GM19397 (cell line): Measurements from ENCODE around the gene DCTN3.

Source experiments
- ATAC-seq: cut with Tn5 transposase; IDR thresholded peaks from one replicate; pipeline ENCODE4 v1.9.1; 2021; ENCODE audit warnings: mild to moderate bottlenecking, moderate library complexity; ENCODE audit not compliant: unreplicated experiment

DCTN3 gene

DNA sequence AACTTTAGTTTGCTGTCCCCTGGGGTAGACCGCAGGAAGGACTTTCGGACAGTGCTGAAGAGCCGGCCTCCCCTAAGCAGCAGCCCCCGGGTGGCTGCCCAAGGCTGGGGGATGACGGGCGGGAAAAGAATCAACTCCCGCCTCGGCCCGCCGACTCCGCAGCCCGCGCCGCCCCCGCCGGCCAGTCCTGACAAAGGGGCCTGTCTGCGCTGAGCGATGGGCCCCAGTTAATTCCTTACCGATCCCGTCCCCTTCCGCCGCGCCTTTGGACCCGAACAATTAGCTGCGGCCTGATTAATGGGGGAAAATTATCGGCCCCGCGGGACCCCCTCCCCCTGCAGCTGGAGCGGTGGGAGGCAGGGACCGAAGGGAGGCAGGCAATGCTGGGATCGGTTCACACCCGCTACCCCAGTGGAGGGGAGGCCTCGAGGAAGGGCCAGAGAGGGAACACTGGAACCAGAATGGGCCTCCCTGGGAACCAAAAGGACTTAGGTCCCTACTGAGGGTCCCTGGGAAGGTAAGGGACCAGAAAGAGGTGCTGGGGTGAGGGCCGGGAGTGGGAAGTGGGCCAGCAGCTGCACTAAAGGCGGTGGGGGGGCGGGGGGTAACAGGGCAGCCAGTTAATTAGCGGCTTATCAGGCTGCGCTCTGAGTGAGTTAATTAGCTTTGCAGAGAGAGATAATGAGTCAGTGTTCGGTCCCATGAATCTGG, 4.3 kb upstream of the DCTN3 start:
- ATAC-seq: no peak

- ATAC-seq: no peak
These were observed 3.3 kb upstream of the DCTN3 start for GRCh38 chr9:34623374-34624235.

GRCh38 chr9:34615132-34615531, 5.2 kb downstream of the DCTN3 start:
- no peak for ATAC-seq

DNA sequence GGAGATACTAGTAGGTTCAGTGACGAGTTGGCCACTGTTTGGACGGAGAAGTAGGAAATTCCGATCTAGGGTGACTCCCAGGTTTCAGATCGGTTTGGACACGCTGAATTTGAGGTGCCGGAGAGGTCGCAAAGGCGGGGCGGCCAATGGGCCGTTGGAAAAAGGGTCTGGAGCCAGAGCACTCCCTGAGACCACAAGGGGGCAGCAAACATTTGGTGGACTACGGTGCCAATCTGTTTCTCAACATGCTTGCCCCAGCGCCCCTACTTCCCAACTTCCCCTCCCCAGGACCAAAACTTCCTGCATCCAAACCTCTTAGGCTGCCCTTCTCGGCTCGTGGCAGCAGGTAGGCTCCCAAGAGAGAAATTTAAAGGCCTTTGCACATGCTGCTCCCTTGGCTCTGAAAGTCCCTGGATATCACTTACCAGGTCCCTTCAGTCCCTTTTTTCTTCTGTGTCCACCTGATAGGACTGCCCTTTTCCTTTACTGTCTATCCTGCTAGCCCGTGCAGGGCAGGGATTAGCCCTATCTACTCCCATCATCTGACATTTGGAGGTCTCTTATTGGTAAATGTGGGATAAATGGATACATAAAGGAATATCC, 7.4 kb downstream of the DCTN3 start:
- no peak for ATAC-seq

DNA sequence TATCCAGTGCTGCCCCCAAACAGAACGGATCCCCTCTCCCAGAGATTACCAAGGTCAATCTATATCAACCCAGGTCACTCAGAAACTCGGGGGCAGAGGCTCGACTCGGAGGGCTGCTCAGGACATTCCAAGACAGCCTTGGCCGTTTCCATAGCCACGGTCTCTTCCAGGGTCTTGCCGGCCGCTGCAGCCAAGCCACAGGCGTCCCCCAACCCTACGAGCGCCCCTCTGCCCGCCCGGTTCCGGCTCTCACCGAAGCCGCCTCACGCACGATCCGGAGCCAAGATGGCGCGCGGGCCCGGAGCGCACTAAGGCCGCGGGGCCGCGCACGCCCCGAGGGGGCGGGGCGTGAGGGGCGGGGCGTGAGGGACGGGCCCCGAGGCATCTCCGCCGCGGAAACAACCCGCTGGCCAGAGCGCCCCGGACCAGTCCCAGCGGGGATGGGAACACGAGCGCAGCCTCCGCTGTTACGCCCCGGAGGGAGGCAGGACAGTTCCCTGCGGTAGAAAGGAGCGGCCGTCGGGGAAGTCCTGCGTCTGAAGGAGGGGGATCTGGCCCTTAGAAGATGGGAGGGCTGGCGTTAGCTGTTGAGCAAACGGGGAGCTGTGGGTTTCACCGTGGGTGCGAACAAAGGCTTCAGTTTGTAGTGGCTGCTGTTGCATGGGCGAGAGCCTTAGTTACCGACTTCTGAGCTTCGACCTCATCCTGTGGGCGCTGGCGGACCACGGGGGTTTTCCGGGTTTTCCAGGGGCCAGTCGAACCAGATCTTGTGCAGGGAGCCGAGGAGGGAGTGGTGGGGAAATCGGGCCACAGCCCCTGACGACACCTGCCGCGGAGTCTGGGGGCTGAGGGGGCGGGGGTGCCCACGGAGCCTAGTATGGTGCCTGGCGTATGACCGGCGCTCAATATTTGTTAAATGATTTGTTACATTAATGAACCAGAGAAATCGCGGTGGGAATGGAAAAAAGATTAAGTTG, 8.2 kb downstream of the DCTN3 start, which contains the start of gene RPP25L:
Gene RPP25L (minus strand): TSS at position 287 of the 977 bp plus-strand sequence. CDS start 801 bp downstream, outside the sequence.
- peak; percentile 92 for ATAC-seq

GRCh38 chr9:34611251-34611810, 9.0 kb downstream of the DCTN3 start:
- ATAC-seq: no peak

DNA sequence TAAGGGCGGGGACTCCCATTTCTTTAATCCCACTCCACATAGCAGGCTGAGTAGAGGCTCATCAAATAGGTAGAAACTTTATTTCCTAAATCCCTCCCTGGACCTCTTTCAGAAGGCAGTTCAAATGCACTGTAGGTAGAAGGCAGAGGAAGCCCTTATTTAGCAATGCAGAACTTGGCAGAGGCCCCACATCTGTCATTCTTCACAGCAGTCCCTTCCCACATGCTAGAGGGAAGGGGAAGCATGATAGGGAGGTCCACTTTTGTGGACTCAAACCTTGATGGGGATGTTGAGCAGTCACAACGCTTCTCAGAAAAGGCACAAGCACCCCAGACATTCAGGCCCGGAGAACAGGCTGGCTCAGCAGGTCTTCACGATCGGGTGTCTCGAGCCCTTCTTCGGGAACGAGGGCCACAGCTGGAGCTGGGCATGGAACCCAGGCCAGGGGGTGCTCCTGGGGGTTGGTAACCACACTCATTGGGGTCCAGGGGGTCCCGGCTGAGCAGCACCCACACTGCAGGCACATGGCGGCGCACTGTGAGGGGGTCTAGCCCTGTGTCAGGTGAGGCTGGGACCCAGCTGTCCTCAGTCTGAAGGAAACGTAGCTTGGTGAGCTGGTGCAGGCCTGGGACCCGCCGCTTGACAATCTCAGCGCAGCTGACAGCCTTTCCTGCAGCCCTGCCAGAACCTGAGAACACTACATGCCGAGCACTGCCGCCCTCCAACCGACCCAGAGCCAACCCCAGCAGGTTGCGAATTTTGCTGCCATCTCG, 9.7 kb downstream of the DCTN3 start:
- no peak for ATAC-seq

GRCh38 chr9:34607331-34607730, 13.0 kb downstream of the DCTN3 start:
- ATAC-seq: no peak

DNA sequence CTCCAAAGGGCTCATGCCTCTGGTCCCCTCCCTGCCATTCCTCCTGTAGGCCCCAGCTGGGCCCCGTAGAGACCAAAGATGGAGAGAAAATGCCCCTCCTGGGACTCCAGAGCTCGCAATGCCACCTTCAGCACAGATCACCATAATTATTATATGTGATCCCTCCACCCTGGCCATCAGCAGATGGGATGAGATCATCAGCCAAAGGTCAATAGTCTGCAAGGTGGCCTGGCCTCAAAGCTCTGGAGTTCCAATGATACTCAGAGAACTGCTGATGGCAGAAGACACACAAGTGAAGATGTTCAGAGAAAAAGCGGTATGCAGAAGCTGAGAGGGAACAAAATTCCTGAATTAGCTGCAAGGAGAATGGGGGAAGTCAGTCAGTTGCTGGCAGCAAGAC, 13.4 kb downstream of the DCTN3 start:
- no peak for ATAC-seq

GRCh38 chr9:34606190-34606589, 14.1 kb downstream of the DCTN3 start:
- no peak for ATAC-seq

- ATAC-seq: no peak
These were observed 16.6 kb downstream of the DCTN3 start for GRCh38 chr9:34603610-34604231.

DNA sequence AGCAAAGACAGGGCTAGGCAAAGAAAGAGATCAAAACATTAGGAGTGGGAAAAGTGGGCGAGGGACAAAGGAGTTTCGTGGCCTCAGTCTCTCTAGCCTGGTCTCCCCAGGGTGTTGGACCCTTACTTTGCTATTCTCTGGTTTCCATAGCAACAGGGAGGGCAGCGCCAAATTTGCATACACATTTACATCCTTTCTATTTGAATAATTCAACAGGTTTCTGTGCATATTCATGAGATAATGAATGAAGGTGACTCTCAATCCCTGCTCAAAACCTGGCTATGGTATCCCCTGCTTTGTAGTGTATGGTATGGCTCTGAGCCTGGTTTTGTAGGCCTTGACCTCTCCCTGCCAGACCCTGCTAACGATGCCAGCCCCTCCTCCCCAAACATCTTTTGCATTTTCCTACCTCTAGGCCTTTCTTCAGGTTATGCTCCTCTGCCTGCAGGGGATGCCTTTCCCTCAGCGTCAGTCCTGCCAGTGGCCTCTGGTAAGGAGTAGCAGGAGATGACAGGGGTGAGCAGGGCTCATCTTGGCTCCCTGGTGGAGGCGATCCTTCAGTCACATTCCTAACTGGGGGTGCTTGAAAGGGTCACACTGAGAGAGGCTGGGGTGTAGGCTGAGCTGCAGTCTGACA, 18.2 kb downstream of the DCTN3 start:
- no peak for ATAC-seq

DNA sequence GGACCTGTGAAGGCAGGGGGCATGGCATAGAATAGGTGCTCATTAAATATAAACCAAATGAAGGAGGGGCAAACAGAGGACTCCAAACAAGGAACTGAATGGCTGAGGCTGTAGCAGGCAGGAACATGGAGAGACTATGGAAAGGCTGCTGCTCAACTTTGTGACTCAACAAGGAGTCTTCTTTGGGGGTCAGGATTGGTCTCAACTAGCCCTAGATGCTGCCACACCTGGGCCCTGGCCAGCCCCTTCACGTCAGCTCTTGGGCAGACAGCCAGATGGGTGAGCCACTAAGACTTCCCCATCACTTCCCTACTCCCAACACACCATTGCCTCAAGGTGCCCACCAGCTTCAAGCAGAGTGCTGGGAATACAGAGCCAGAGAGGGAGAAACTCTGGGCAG, 19.4 kb downstream of the DCTN3 start:
- no peak for ATAC-seq

DNA sequence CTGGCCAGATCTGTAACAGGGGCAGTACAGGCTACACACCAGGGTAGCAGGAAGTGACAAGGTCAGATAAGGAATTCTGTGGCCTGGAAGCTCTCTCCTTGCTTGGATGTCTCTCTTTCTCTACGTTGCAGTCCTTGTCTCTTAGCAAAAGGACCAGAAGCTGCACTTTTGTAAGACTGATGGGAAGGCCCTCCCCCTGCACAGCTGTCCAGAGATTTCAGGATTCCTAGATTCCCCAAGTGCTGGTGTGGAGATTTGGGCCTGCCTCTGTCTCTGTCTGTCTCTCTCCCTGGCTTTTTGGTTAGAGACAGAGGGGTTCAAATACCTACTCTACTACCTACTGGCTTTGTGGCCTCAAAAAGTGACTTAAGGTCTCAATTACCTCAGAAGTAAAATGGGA, 20.7 kb downstream of the DCTN3 start:
- ATAC-seq: no peak

- ATAC-seq: no peak
These were observed 26.1 kb downstream of the DCTN3 start for GRCh38 chr9:34594177-34594576.

DNA sequence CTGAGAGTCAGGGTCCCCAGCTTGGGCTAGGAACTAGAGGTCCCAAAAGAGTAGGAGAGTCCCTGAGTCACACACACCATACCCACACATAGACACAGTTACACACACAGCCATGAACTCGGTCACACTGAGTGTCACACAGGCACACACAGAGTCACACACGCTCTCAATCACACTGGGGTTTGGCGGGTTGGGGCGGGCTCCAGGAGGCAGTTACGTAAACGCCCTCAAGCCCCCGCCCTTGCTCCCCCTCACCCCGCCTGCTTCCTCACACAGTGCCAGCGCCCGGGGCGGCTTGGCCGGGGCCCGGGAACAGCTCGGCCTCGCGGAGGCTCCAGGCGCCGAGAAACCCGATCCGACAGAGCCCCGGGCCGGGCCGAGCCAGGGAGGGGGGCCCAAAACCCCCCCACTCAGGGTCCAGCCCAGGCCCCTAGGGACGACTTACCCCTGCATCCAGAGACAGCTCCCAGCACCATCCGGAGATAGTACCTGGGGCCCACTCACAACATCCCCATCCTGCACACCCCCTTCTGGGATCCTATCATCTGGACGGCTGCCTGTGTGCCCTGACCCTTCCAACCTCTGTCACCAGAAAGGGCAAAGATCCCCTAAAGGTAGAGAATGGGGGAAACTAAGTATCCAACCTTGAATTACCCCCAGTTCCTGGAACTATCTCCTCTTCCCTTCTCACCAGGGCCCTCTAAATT, 27.2 kb downstream of the DCTN3 start:
- ATAC-seq: no peak

DNA sequence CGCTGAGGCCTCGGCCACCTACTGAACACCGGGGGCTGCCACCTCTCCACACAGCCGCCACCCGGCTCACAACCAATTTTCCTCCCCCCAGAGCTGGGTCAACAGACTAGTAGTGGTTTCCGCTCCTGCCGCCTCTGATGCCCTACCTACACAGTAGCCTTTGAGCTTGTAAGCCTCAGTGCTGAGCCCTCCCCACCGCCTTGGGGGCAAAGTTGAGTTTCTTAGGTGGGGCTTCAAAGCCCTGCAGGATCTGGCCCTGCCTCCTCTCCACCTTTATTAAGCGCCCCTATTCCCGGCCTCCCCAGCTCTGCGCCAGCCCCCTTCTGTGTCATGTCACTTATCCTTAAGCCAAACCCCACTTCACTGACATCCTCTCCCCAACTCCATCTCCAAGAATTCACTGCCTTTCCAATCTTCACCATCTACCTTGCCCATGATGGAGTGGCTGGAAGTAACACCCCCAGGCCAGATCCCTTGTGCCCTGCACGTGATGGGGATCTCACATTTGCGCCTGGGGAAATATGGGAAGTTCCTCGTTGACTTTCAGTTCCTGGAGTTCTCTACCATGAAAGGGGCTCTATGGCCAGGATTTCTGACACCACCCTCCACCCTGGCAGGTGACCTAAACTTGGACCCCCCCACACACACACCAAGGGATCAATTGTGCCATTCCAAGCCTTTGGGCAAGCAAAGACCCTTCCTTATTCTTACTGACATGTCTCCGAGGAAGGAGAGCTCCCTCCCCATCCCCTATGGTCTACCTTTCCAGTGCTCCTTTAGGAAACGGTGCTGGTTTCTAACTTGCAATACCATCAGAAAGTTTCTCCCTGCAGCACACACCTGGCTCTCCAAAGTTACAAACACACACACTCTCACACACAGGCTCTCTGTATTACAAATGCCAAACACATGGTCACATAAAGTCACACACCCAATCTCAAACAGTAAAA, 28.1 kb downstream of the DCTN3 start:
- ATAC-seq: no peak
